Endothelial cell of umbilical vein (primary cell): Measurements from ENCODE around the gene SLC5A3.

ENCODE experiments used
- FOS ChIP-seq: IDR thresholded peaks from 2 replicates; pipeline ENCODE4 v1.6.1; 2011; ENCODE audit warnings: mild to moderate bottlenecking, low read length, moderate library complexity, borderline replicate concordance; ENCODE audit not compliant: insufficient read depth
- MYC ChIP-seq: IDR thresholded peaks from one replicate; pipeline ENCODE4 v1.6.1; 2011; ENCODE audit warnings: mild to moderate bottlenecking, low read depth, low read length
- POLR2A ChIP-seq: IDR thresholded peaks from 2 replicates; pipeline ENCODE4 v1.6.1; 2012; ENCODE audit warnings: low read depth, mild to moderate bottlenecking, control low read depth, low read length
- TF ChIP-seq, protein P1 (sequence below), 2 donors: IDR thresholded peaks; 1 replicate in 1 of 2; 2 replicates in 1 of 2; pipeline ENCODE4 v1.5.1; 2011; ENCODE audit warnings: low read length in 2 of 2, mild to moderate bottlenecking in 2 of 2, moderate library complexity in 2 of 2, control low read depth in 1 of 2, inconsistent platforms in 1 of 2, low read depth in 1 of 2; ENCODE audit not compliant: insufficient read depth in 1 of 2; ENCODE audit errors: extremely low read depth in 1 of 2
- TF ChIP-seq, protein P2 (sequence below): IDR thresholded peaks from 2 replicates; pipeline ENCODE4 v1.6.1; 2011; ENCODE audit not compliant: insufficient read depth, insufficient read length

DNA sequence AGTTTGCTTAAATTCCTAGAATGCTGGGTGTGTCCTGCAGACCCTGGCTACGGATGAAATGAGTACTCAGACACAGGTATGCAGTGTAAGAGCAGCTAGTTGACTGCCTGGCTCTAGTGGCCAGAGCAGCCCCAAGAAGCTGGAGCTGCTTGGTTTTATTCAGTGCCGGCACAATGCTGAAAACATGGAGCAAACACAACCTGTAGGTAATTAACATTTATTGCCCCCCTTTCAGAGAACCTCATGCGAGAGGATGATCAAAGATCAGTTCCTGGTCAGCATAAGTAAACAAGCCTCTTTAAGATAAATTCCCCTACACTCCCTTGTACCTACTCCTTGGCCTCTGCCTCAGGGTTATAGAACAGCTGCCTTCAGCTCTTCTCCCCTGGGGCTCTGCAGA is 43.2 kb downstream of the SLC5A3 start:
- TF ChIP-seq POLR2A (no peak), FOS (no peak), MYC (no peak)
- TF ChIP-seq, protein P1, sequence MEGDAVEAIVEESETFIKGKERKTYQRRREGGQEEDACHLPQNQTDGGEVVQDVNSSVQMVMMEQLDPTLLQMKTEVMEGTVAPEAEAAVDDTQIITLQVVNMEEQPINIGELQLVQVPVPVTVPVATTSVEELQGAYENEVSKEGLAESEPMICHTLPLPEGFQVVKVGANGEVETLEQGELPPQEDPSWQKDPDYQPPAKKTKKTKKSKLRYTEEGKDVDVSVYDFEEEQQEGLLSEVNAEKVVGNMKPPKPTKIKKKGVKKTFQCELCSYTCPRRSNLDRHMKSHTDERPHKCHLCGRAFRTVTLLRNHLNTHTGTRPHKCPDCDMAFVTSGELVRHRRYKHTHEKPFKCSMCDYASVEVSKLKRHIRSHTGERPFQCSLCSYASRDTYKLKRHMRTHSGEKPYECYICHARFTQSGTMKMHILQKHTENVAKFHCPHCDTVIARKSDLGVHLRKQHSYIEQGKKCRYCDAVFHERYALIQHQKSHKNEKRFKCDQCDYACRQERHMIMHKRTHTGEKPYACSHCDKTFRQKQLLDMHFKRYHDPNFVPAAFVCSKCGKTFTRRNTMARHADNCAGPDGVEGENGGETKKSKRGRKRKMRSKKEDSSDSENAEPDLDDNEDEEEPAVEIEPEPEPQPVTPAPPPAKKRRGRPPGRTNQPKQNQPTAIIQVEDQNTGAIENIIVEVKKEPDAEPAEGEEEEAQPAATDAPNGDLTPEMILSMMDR (IDR thresholded peaks at IDR 0.05; ENCODE audit: extremely low read depth in 1 of 2, insufficient read depth in 1 of 2, low read depth in 1 of 2, low read length in 2 of 2), result no peak
- TF ChIP-seq, protein P2, sequence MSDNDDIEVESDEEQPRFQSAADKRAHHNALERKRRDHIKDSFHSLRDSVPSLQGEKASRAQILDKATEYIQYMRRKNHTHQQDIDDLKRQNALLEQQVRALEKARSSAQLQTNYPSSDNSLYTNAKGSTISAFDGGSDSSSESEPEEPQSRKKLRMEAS, result no peak
